IPS-15b (cell line): ENCODE results near the gene GFRA4.
A peak's percentile ranks its signal among the peaks of the same experiment; 100 is the strongest.

Source experiments
- H3K27me3 ChIP-seq: one replicate; pipeline ENCODE4 v1.6.1; 2013; ENCODE audit warnings: low read length; ENCODE audit not compliant: control insufficient read depth, insufficient read depth
- H3K36me3 ChIP-seq: one replicate; pipeline ENCODE4 v1.6.1; 2013; ENCODE audit warnings: low read length; ENCODE audit not compliant: control insufficient read depth, insufficient read depth
- H3K4me1 ChIP-seq: one replicate; pipeline ENCODE4 v1.6.1; 2013; ENCODE audit warnings: mild to moderate bottlenecking, low read length; ENCODE audit not compliant: control insufficient read depth, insufficient read depth
- H3K4me3 ChIP-seq: one replicate; pipeline ENCODE4 v1.5.1; 2013; ENCODE audit warnings: low read depth, low read length
- H3K9ac ChIP-seq: one replicate; pipeline ENCODE4 v1.6.1; 2013; ENCODE audit warnings: low read depth, mild to moderate bottlenecking, low read length
- H3K9me3 ChIP-seq: one replicate; pipeline ENCODE4 v1.6.1; 2013; ENCODE audit warnings: mild to moderate bottlenecking, low read length; ENCODE audit not compliant: control insufficient read depth, insufficient read depth

The GFRA4 gene

DNA sequence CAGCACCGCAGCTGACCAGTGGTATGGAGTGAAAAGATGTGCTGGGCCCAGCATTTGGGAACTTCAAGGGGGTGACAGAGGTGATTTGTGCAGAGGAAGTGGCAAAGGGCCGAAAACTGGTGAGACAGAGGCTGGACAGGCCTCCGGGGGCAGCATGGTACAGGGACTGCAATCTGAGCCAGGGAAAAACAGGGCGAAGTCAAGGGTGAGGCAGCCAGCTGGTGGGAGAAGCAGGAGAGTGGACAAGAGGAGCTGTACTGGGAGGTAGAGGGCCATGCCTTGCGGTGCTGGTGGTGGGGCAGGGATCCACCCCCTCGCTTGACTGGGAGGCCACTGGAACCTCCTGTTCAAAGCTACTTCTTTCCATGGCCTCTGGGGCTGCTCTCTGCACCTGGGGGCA, 7.3 kb upstream of the GFRA4 start:
- Histone ChIP-seq H3K27me3 (peaks cover 36% of the 10 kb centered on the region), H3K4me3 (no peak overlapping the region), H3K9ac (no peak overlapping the region), H3K4me1 (no peaks in the 10 kb centered on the region), H3K36me3 (no peaks in the 10 kb centered on the region), H3K9me3 (no peaks in the 10 kb centered on the region)

DNA sequence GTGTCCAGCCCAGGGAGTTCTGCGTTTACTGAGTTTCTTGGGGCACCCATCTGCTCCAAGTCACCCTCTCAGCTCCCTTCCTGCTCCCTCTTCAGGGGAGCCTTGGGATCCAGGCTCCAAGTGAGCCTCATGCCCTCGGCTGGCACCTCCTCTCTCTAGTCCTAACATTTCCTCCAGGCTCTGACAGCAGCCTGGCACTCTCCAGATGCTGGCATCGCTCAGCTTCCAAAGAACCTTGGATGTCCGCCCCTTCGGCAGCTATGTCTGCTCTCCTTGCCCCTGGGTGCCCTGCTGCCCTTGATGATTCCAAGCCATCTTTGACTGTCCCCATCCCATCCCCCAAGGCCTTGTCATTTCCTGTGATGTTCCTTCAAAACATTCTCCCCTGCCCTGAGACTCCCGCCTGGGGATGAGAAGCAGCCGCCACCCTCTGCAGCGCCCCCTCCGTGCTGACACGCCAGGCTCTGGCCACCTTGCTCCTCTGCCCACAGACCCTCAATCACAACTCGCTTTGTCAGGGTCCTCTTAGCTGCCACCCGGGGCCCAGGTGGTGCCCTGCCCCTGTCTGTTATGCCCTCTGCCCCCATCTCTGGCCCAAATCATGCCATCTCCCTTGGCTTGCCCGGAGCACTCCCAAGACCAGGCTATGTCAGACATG, 6.6 kb upstream of the GFRA4 start:
- Histone ChIP-seq H3K9ac (no peak overlapping the region), H3K27me3 (peaks cover 31% of the 10 kb centered on the region), H3K4me1 (no peaks in the 10 kb centered on the region), H3K9me3 (no peaks in the 10 kb centered on the region), H3K36me3 (no peaks in the 10 kb centered on the region), H3K4me3 (no peak overlapping the region)

DNA sequence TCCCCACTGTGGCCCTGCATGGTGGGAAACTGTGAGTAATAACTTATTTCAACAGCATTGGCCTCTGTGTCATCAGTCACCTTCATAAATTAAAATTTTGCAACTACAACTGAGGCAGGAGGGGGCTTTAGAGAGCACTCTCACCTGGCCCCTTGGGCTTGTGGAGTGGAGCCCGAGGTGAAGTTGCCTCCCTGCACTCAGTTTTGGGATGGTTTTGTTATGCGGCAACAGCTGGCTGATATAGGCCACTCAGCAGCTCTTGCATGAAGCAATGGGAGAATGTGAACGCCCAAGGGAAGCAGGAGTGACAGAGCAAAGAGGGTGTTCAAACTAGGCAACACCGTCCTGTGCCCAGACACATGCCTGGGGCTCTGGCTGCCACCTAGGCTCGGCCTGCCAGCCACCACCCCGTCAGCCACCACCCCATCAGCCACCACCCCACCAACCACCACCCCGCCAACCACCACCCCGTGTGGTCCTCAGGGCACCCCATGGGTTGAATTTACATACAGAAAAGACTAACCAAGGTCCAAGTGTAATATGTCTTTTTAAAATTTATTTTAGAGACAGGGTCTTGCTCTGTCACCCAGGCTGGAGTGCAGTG, 4.3 kb upstream of the GFRA4 start:
- Histone ChIP-seq H3K9me3 (no peaks in the 10 kb centered on the region), H3K4me1 (no peaks in the 10 kb centered on the region), H3K36me3 (peaks cover 2% of the 10 kb centered on the region), H3K4me3 (no peak overlapping the region), H3K9ac (no peak overlapping the region), H3K27me3 (peaks cover 34% of the 10 kb centered on the region)

DNA sequence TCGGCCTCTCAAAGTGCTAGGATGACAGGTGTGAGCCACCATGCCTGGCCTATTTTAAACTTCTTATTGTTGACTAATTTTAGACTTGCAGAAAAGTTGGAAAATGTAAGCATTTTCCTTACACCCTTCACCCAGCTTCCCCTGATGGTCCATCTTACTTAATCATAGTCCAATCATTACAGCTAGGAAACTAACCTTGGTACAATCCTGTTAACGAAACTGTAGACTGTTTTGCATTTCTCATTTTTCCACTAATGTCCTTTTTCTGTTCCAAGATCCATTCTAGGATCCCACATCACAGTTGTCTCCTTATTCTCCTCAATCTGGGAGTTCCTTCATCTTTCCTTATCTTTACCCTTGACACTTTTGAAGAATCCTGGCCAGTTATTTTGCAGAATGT, 659 bp upstream of the GFRA4 start:
- H3K4me1 ChIP-seq = no peaks in the 10 kb centered on the region
- no peak overlapping the region for H3K4me3 ChIP-seq
- no peak overlapping the region for H3K9ac ChIP-seq
- H3K9me3 ChIP-seq = no peaks in the 10 kb centered on the region
- H3K27me3 ChIP-seq = peaks cover 54% of the 10 kb centered on the region
- peaks cover 2% of the 10 kb centered on the region for H3K36me3 ChIP-seq

DNA sequence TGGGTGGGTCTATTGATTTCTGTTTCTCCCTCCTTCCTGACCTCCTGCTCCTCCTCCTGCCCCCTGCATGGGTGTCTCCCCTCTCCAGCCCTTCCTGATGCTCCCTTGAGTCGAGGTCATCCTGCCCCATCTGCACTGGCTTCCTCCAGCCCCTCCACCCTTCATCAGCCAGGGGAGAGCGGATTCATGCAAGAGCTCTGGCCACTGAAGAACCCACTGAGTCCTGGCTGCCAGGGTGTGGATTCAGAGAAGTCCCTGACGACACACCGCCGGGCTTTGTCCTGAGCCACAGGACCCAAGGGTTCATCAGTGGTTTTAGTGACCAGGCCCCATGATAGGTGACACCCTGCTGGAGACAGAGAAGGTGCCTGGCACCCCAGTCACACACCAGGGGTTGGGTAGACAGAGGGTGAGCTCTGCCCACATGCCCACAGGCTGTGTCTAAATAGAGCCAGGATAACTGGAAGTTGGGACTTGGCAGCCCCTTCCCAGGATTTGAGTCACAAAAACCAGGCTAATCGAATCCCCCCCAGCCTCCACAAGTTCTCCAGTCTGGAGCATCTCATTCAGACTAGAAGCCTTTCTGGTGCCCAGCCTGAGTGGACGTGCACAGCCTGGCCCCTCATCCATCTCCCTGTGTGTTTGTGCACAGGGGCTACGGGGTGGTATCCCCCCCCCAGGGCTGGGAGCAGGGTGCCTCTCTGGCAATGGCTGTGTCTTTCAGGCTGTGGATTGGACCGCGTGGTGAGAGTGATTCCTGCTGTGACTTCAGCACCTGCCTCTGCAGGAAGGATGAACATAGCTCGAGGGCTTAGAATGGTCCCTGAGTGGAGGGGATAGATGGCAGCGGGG, 1.2 kb downstream of the GFRA4 start:
- H3K4me3 ChIP-seq = peak overlapping the region; percentile 43
- peaks cover 2% of the 10 kb centered on the region for H3K36me3 ChIP-seq
- no peaks in the 10 kb centered on the region for H3K9me3 ChIP-seq
- no peak overlapping the region for H3K9ac ChIP-seq
- H3K4me1 ChIP-seq = no peaks in the 10 kb centered on the region
- H3K27me3 ChIP-seq = peaks cover 59% of the 10 kb centered on the region

DNA sequence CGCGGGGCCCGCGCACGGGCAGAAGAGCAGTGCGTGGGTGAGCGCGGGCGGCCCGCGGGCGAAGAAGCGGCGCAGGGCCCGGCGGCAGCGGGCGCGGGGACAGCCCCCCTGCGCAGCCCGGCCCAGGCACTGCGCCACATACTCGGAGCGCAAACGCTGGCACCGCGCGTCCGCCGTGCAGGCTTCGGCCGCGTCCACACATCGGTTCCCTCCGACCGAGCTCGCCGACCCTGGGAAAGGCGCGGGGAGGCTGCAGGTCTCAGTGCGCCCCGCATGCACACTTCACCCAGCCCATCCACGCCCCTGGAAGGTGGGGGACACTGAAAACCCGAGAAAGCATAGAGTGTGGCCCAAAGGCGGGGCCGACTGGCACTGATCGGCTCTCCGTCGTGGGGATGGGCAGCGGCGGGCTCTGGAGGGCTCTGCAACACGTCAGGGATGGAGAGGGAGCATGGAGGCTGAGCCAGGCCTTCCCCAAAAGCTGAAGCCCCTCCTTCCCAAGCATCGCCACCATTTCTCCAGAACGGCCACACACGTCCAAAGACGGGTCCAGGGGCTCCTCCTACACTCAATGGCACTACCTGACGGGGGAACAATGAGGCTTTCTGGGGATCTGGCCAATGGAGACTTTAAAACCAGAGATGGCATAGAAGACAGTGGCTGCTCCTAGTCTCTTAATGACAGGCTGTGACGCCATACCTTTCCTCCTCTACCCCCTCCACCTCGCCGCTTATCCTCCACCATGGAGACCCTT, 2.0 kb downstream of the GFRA4 start:
- no peak overlapping the region for H3K9ac ChIP-seq
- H3K36me3 ChIP-seq = peaks cover 2% of the 10 kb centered on the region
- H3K4me3 ChIP-seq = peak overlapping the region; percentile 43
- no peaks in the 10 kb centered on the region for H3K4me1 ChIP-seq
- peaks cover 59% of the 10 kb centered on the region for H3K27me3 ChIP-seq
- no peaks in the 10 kb centered on the region for H3K9me3 ChIP-seq

DNA sequence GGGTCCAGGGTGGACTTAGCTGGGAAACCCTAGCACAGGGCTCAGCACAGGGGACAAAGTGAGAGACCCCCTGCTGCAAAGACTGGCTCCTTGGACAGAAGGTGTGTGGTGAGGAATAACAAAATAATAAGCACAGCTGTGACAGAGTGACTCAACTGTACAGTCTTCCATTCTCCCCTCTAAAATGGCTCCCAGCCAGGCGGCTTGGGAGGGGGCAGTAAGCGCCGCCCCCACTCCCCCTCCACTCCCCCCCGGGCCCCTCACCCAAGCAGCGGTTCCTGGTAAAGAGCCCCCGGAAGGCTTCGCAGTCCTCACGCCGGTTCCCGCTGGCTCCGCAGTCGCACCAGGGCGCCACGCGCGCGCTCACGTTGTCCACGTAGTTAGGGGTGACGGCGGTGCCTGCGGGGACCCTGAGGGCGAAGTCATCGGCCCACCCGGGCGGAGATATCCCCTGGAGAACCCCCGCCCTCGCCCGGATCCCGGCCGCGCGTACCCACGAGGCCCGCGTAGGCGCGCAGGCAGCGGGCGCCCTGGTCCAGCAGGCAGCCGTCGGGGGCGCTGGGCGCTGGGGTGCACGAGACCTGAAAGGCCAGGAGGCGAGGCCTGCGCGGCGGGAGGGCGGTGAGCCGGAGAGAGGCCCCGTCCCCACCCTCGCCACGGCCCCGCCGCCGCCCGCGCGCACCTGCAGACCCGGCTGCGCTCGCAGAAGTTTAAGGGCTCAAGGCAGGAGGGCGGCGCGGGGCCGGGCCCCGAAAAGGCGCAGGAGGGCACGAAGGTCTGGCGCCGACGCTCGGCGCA, 2.7 kb downstream of the GFRA4 start:
- H3K9ac ChIP-seq = no peak overlapping the region
- no peaks in the 10 kb centered on the region for H3K9me3 ChIP-seq
- peaks cover 2% of the 10 kb centered on the region for H3K36me3 ChIP-seq
- H3K27me3 ChIP-seq = peaks cover 59% of the 10 kb centered on the region
- H3K4me1 ChIP-seq = no peaks in the 10 kb centered on the region
- peak overlapping the region; percentile 43 for H3K4me3 ChIP-seq

DNA sequence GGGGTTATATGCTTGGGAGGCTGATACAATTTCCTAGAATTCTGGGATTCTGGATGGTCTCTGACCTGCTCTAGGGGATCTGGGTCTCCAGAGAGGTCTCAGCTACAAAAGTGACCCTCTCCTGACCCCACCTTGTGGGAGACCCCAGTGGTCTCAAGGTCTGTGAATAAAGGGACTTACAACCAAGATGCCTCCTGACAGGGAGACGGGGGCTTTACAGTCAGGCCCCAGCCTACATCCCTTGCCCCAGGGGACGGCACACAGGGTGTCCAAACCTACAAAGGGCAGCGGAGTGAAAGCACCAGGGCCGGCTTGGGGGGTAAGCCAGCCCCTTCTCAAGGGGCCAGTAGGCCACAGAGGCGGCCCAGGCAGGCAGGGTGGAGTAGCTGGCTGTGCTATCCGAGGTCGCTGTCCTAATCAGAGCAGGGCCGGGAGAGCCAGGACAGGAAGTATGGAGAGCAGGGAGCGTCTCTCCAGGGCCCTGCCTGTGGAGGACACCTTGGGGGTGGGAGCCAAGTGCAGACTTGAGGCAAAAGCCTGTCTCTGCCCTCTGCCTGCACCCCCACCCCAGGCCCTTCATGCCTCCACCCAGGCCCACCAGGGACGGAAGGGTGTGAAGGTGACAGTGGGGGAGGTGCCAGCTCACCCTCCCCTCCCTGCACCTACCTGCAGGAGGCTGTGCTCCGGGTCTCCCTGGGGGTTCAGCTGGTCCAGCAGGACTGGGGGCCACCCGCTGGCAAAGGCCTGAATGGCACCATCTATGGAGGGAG, 3.5 kb downstream of the GFRA4 start:
- no peak overlapping the region for H3K9ac ChIP-seq
- H3K27me3 ChIP-seq = peaks cover 57% of the 10 kb centered on the region
- peak overlapping the region; percentile 32 for H3K4me3 ChIP-seq
- no peaks in the 10 kb centered on the region for H3K4me1 ChIP-seq
- no peaks in the 10 kb centered on the region for H3K9me3 ChIP-seq
- peaks cover 2% of the 10 kb centered on the region for H3K36me3 ChIP-seq

DNA sequence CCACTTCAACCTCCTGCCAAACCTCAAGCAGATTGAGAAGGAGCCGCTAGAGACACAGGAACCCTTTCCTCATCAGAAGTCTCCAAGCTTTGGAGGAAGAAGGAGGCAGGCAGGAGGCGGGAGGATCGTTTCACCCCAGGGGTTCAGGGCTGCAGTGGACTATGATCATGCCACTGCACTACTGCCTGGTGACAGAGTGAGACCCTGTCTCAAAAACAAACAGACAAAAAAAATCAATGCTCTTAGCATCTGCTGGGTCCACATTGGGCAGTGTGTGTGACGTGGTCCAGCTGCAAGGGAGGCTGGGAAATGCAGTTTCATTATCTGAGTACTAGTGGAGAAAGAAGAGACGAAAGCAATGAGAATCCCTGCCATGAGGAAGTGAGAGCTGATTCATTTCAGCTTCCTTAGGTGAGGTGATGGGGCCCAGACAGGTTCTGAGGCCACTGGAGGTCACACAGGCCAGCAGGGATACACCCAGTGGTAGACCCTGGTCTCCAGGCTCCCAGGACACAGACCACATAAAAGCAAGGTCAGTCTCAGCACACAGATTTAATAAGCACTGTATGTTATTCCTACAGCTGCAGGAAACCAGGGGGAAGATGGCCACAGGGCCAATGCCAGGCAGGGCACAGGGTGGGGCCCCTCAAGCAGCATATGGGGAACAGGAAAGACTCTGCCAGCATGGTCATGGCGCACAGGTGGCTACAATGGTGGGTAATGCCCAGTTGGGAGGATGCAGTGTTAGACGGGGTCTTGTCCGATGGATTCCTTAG, 4.3 kb downstream of the GFRA4 start:
- no peaks in the 10 kb centered on the region for H3K4me1 ChIP-seq
- H3K4me3 ChIP-seq = no peak overlapping the region
- no peak overlapping the region for H3K9ac ChIP-seq
- H3K27me3 ChIP-seq = peaks cover 54% of the 10 kb centered on the region
- no peaks in the 10 kb centered on the region for H3K9me3 ChIP-seq
- H3K36me3 ChIP-seq = peaks cover 2% of the 10 kb centered on the region

DNA sequence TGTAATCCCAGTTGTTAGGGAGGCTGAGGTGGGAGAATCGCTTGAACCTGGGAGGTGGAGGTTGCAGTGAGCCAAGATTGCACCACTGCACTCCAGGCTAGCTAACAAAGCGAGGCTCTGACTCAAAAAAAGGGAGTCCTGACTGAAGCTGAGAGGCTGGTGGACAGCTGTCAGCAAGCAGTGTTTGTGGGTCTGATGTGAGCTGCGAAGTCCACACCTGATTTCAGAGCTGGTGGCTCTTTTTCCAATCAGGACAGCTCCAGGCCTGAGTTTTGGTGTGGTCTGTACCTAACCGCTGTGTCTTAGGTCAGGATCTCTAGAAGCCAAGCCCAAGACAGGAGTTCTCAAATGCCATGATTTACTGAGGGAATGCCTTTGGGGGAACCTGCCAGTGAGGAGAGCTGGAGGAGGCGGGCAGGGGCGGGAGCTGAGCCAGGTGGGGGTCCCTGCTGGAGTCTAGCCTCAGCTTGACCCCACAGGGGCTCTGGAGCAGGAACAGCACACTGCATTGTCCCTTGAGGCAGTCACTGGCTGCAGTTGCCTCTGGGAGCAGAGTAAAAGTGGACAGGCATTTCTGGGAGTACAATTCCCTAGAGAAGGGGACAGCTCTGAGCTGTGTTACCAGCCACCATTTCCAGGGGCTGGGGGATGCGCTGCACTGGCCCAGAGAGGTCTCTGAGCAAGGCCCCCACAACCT, 5.0 kb downstream of the GFRA4 start:
- H3K4me1 ChIP-seq = no peaks in the 10 kb centered on the region
- no peaks in the 10 kb centered on the region for H3K9me3 ChIP-seq
- peaks cover 2% of the 10 kb centered on the region for H3K36me3 ChIP-seq
- H3K4me3 ChIP-seq = no peak overlapping the region
- no peak overlapping the region for H3K9ac ChIP-seq
- H3K27me3 ChIP-seq = peaks cover 46% of the 10 kb centered on the region
